OCI-LY7 (cell line): Measurements from ENCODE around the gene SCGB1C2.

Source experiments
- CTCF ChIP-seq: fragments of 200-600 bp; sonication (generic); conservative IDR thresholded peaks from 2 replicates; pipeline ENCODE4 v1.5.1; 2014; ENCODE audit warnings: mild to moderate bottlenecking, antibody characterized with exemption, low read length, moderate library complexity, mixed read lengths
- EZH2phosphoT487 ChIP-seq: fragments of 200-600 bp; sonication (generic); IDR thresholded peaks from 2 replicates; pipeline ENCODE4 v1.6.1; 2018; ENCODE audit warnings: low read depth, borderline replicate concordance, mild to moderate bottlenecking, mixed run types, antibody characterized with exemption, low read length, moderate library complexity, mixed read lengths

GRCh38 chr17:147796-148740, 10.7 kb downstream of the SCGB1C2 start:
- TF ChIP-seq CTCF, result no peak
- no peak for TF ChIP-seq EZH2phosphoT487
